ENCODE measurements around the gene DGKQ.

DGKQ gene

DNA sequence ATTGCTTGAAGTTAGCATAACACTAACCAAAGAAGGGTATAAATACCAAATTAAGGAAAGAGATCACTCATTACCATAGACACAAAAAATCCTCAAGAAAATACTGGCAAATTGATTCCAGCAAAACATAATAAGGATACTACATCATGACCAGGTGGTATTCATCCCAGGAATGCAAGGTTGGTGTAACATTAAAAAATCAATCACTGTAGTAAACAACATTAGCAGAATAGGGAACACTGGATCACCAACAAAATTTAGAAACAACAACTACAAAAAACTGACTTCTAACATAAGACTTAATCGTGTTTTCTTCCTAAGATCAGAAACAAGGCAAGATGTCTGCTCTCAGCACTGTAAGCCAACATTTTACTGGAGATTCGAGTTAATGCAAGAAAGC, 55.4 kb downstream of the DGKQ start:
- in situ Hi-C loops (cut with MboI; ENCODE audit: low sequenced_read_pairs, unreplicated experiment), result no loop called here
- DNase-seq (ENCODE audit: low spot score), result no peak
- TF ChIP-seq, protein P1, sequence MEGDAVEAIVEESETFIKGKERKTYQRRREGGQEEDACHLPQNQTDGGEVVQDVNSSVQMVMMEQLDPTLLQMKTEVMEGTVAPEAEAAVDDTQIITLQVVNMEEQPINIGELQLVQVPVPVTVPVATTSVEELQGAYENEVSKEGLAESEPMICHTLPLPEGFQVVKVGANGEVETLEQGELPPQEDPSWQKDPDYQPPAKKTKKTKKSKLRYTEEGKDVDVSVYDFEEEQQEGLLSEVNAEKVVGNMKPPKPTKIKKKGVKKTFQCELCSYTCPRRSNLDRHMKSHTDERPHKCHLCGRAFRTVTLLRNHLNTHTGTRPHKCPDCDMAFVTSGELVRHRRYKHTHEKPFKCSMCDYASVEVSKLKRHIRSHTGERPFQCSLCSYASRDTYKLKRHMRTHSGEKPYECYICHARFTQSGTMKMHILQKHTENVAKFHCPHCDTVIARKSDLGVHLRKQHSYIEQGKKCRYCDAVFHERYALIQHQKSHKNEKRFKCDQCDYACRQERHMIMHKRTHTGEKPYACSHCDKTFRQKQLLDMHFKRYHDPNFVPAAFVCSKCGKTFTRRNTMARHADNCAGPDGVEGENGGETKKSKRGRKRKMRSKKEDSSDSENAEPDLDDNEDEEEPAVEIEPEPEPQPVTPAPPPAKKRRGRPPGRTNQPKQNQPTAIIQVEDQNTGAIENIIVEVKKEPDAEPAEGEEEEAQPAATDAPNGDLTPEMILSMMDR (IDR thresholded peaks at IDR 0.05; ENCODE audit: borderline replicate concordance, control extremely low read depth, extremely low read depth, insufficient read depth, missing control alignments), result no peak

DNA sequence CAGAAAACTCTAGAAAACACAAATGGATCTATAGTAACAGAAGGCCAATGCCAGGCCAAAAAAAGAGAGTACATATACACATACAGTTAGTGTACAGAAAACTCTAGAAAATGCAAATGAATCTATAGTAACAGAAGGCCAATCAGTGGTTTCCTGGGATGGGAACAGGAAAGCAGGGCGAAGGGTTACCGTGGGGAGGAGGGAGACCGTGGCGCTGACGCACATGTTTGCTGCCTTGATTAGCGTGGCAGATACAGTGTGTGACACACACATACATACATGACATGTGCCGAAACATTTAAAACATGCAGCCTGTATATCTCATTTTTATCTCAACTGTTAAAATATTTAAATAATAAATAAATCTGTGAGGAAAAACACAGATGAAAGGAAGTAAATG, 55.9 kb downstream of the DGKQ start:
- no peak for DNase-seq (ENCODE audit: low spot score)
- TF ChIP-seq, protein P1 (IDR thresholded peaks at IDR 0.05; ENCODE audit: borderline replicate concordance, control extremely low read depth, extremely low read depth, insufficient read depth, missing control alignments), result no peak
- in situ Hi-C loops (cut with MboI; ENCODE audit: low sequenced_read_pairs, unreplicated experiment), result no loop called here

DNA sequence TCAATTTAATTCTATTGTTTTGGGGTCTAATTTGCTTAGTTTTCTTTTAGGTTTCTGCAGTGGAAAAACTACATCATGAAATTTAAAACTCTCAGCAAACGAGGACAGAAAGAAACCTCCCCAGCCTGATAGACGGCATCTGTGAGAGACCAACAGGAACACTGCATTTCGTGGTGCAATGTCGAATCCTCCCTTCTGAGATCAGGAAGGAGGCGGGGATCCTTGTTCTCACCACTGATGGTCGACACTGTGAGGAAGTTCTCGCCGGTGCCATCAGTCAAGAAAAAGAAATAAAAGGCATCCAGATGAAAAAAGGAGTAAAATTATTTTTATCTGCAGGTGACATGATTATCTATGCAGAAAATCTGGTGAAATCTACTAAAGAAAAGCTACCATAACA, 57.8 kb downstream of the DGKQ start:
- in situ Hi-C loops (cut with MboI; ENCODE audit: low sequenced_read_pairs, unreplicated experiment), result no loop called here
- no peak for DNase-seq (ENCODE audit: low spot score)
- TF ChIP-seq, protein P1 (IDR thresholded peaks at IDR 0.05; ENCODE audit: borderline replicate concordance, control extremely low read depth, extremely low read depth, insufficient read depth, missing control alignments), result no peak

DNA sequence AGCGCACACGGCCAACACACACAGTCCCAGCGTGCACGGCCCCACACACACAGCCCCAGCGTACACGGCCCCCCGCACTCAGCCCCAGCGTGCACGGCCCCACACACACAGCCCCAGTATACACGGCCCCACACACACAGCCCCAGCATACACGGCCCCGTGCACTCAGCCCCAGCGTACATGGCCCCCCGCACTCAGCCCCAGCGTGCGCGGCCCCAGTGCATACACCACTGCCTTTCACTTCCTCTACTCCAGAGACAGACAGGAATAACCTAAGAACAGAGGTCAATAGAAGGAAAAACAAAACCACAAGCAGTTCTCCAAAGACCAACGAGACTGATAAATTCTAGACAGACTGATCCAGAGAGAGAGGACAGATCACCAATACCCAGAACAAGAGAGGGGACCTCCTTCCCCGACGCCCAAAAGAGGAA, 58.3 kb downstream of the DGKQ start:
- in situ Hi-C loops (cut with MboI; ENCODE audit: low sequenced_read_pairs, unreplicated experiment), result no loop called here
- TF ChIP-seq, protein P1 (IDR thresholded peaks at IDR 0.05; ENCODE audit: borderline replicate concordance, control extremely low read depth, extremely low read depth, insufficient read depth, missing control alignments), result no peak
- DNase-seq (ENCODE audit: low spot score), result no peak

DNA sequence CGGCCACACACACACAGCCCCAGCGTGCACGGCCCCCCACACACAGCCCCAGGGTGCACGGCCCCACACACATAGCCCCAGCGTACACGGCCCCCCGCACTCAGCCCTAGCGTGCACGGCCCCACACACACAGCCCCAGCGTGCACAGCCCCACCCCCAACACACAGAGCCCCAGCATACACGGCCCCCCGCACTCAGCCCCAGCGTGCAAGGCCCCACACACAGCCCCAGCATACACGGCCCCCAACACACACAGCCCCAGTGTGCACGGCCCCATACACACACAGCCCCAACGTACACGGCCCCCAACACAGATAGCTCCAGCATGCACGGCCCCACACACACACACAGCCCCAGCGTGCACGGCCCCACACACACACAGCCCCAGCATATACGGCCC, 58.8 kb downstream of the DGKQ start:
- in situ Hi-C loops (cut with MboI; ENCODE audit: low sequenced_read_pairs, unreplicated experiment), result no loop called here
- DNase-seq (ENCODE audit: low spot score), result no peak
- TF ChIP-seq, protein P1 (IDR thresholded peaks at IDR 0.05; ENCODE audit: borderline replicate concordance, control extremely low read depth, extremely low read depth, insufficient read depth, missing control alignments), result no peak

DNA sequence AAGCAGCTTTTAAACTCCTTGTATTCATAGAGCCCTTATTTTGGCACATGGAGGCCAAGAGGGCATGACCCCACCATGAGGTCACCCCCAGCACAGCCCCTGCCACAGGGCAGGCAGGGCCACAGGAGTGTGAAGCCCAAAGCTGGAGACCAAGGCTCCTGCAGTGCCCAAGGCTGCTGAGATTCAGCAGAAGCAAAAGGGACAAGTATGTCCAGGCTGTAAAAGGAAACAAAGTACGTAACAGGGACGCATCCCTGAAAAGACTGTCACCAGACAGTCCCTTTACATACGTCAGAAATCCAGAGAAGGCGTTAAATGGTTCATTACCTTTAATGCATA, 60.1 kb downstream of the DGKQ start:
- no peak for DNase-seq (ENCODE audit: low spot score)
- TF ChIP-seq, protein P1 (IDR thresholded peaks at IDR 0.05; ENCODE audit: borderline replicate concordance, control extremely low read depth, extremely low read depth, insufficient read depth, missing control alignments), result no peak
- in situ Hi-C loops (cut with MboI; ENCODE audit: low sequenced_read_pairs, unreplicated experiment), result no loop called here

Measured in GM13976 (cell line).